ENCODE measurements around the gene VDR.

Gene VDR

GRCh38 chr12:47891356-47891755 lies 13.4 kb downstream of the VDR start:
- DNase-seq = no peak

GRCh38 chr12:47889040-47889439 lies 15.8 kb downstream of the VDR start:
- peak; percentile 28 for DNase-seq

- no peak for DNase-seq
These were observed 16.5 kb downstream of the VDR start for GRCh38 chr12:47888153-47888819.

- no peak for DNase-seq
These were observed 17.3 kb downstream of the VDR start for GRCh38 chr12:47887529-47887928.

GRCh38 chr12:47886510-47887240 lies 18.1 kb downstream of the VDR start:
- no peak for DNase-seq

- DNase-seq = no peak
These were observed 19.2 kb downstream of the VDR start for GRCh38 chr12:47885566-47885965.

- DNase-seq = peak; percentile 32
These were observed 19.7 kb downstream of the VDR start for GRCh38 chr12:47885012-47885501.

GRCh38 chr12:47884501-47884900 lies 20.3 kb downstream of the VDR start:
- no peak for DNase-seq

GRCh38 chr12:47883663-47884195 lies 21.1 kb downstream of the VDR start:
- DNase-seq = no peak

GRCh38 chr12:47882781-47883546 lies 21.8 kb downstream of the VDR start:
- no peak for DNase-seq

- no peak for DNase-seq
These were observed 22.9 kb downstream of the VDR start for GRCh38 chr12:47881826-47882427.

- DNase-seq = no peak
These were observed 23.7 kb downstream of the VDR start for GRCh38 chr12:47881051-47881450.

- DNase-seq = no peak
These were observed 25.8 kb downstream of the VDR start for GRCh38 chr12:47878918-47879481.

- no peak for DNase-seq
These were observed 26.4 kb downstream of the VDR start for GRCh38 chr12:47878293-47878917.

- DNase-seq = no peak
These were observed 27.7 kb downstream of the VDR start for GRCh38 chr12:47877081-47877480.

- DNase-seq = no peak
These were observed 28.3 kb downstream of the VDR start for GRCh38 chr12:47876440-47876960.

- DNase-seq = no peak
These were observed 28.9 kb downstream of the VDR start for GRCh38 chr12:47875746-47876439.

- DNase-seq = no peak
These were observed 30.5 kb downstream of the VDR start for GRCh38 chr12:47874316-47874715.

GRCh38 chr12:47870175-47870781 lies 34.5 kb downstream of the VDR start:
- DNase-seq = no peak

- no peak for DNase-seq
These were observed 36.2 kb downstream of the VDR start for GRCh38 chr12:47868552-47869031.

- DNase-seq = no peak
These were observed 36.8 kb downstream of the VDR start for GRCh38 chr12:47868041-47868440.
